CD14-positive monocyte (primary cell): ENCODE measurements around the gene CITED1. TPM values are rescaled to one million over a fixed set of nuclear protein-coding genes. Genes with fewer than 3 reads are reported as not detected.

ENCODE experiments used
- DNase-seq, 3 donors: peaks; one replicate each; pipeline ENCODE4 v3.0.0-alpha.2; 2011 to 2022
- H2AFZ ChIP-seq: 2 replicates; pipeline ENCODE4 v1.6.0; 2012; ENCODE audit warnings: mild to moderate bottlenecking, low read depth, low read length, inconsistent platforms; ENCODE audit not compliant: insufficient read depth, poor library complexity, severe bottlenecking
- H3K27ac ChIP-seq, 2 donors: 1 replicate in 1 of 2; 2 replicates in 1 of 2; pipeline ENCODE4 v1.5.1; 2012 to 2013; ENCODE audit warnings: low read length in 2 of 2, control low read depth in 1 of 2, inconsistent platforms in 1 of 2, low read depth in 1 of 2, mild to moderate bottlenecking in 1 of 2
- H3K27me3 ChIP-seq, 2 donors: one replicate each; pipeline versions ENCODE4 v1.6.0 to v1.6.1; 2011 to 2013; ENCODE audit warnings: low read length in 2 of 2; ENCODE audit not compliant: control insufficient read depth in 2 of 2, insufficient read depth in 2 of 2
- H3K36me3 ChIP-seq, 2 donors: replicated peaks in 1 of 2; 1 replicate in 1 of 2; 2 replicates in 1 of 2; pipeline versions ENCODE4 v1.5.1 to v1.6.1; 2012 to 2013; ENCODE audit warnings: low read length in 2 of 2, control low read depth in 1 of 2, inconsistent platforms in 1 of 2, mild to moderate bottlenecking in 1 of 2; ENCODE audit not compliant: insufficient read depth in 2 of 2, control insufficient read depth in 1 of 2
- H3K4me1 ChIP-seq, 2 donors: 1 replicate in 1 of 2; 2 replicates in 1 of 2; pipeline versions ENCODE4 v1.5.1 to v1.6.1; 2012 to 2013; ENCODE audit warnings: low read length in 2 of 2, control low read depth in 1 of 2, inconsistent platforms in 1 of 2, mild to moderate bottlenecking in 1 of 2, moderate library complexity in 1 of 2; ENCODE audit not compliant: insufficient read depth in 2 of 2, control insufficient read depth in 1 of 2
- H3K4me2 ChIP-seq: replicated peaks from 2 replicates; pipeline ENCODE3; 2012; ENCODE audit warnings: low read length, moderate library complexity, mild to moderate bottlenecking; ENCODE audit not compliant: poor library complexity, severe bottlenecking; ENCODE audit errors: extremely low read depth
- H3K4me3 ChIP-seq, 3 experiments: fragments of 200-600 bp in 1 of 3; sonication (generic) in 1 of 3; replicated peaks in 1 of 3; 1 replicate in 2 of 3; 2 replicates in 1 of 3; pipeline ENCODE4 v1.5.1; 2011 to 2013; ENCODE audit warnings: low read length in 3 of 3, mild to moderate bottlenecking in 3 of 3, control low read depth in 2 of 3, low read depth in 2 of 3, inconsistent platforms in 1 of 3, moderate library complexity in 1 of 3
- H3K79me2 ChIP-seq: 2 replicates; pipeline ENCODE4 v1.6.0; 2012; ENCODE audit warnings: mild to moderate bottlenecking, control low read depth, inconsistent platforms, low read length, moderate library complexity; ENCODE audit not compliant: insufficient read depth
- H3K9ac ChIP-seq: 2 replicates; pipeline ENCODE4 v1.6.0; 2017; ENCODE audit warnings: low read length, mild to moderate bottlenecking; ENCODE audit not compliant: insufficient read depth, poor library complexity, severe bottlenecking
- H3K9me3 ChIP-seq, 2 donors: replicated peaks in 1 of 2; 1 replicate in 1 of 2; 2 replicates in 1 of 2; pipeline versions ENCODE4 v1.5.1 to v1.6.1; 2012 to 2013; ENCODE audit warnings: low read length in 2 of 2, control low read depth in 1 of 2; ENCODE audit not compliant: control insufficient read depth in 1 of 2, insufficient read depth in 1 of 2
- H4K20me1 ChIP-seq: 2 replicates; pipeline ENCODE4 v1.6.0; 2012; ENCODE audit warnings: mild to moderate bottlenecking, low read length, control low read depth, moderate library complexity; ENCODE audit not compliant: insufficient read depth
- H3K27ac Mint-ChIP-seq, 7 donors: one replicate each; pipeline ENCODE4 v1.8.0; 2020; ENCODE audit warnings: mild to moderate bottlenecking in 7 of 7, mixed read lengths in 7 of 7, moderate library complexity in 6 of 7, inconsistent platforms in 2 of 7
- H3K27me3 Mint-ChIP-seq, 3 donors: one replicate each; pipeline ENCODE4 v1.8.0; 2021 to 2022; ENCODE audit warnings: low read depth in 3 of 3, mild to moderate bottlenecking in 3 of 3, mixed read lengths in 3 of 3, moderate library complexity in 3 of 3, inconsistent platforms in 1 of 3
- H3K36me3 Mint-ChIP-seq, 2 donors: one replicate each; pipeline ENCODE4 v1.8.0; 2020; ENCODE audit warnings: mixed read lengths in 2 of 2, inconsistent platforms in 1 of 2, mild to moderate bottlenecking in 1 of 2
- H3K4me1 Mint-ChIP-seq: one replicate; pipeline ENCODE4 v1.8.0; 2020; ENCODE audit warnings: mild to moderate bottlenecking, mixed read lengths
- H3K4me3 Mint-ChIP-seq, 2 donors: one replicate each; pipeline ENCODE4 v1.8.0; 2020; ENCODE audit warnings: mild to moderate bottlenecking in 2 of 2, mixed read lengths in 2 of 2, moderate library complexity in 1 of 2
- H3K9me3 Mint-ChIP-seq, 7 donors: one replicate each; pipeline ENCODE4 v1.8.0; 2020 to 2022; ENCODE audit warnings: mixed read lengths in 7 of 7, mild to moderate bottlenecking in 6 of 7, moderate library complexity in 6 of 7, inconsistent platforms in 2 of 7
- CTCF ChIP-seq: fragments of 200-600 bp; IDR thresholded peaks from one replicate; pipeline ENCODE4 v1.8.0; 2022; ENCODE audit warnings: antibody characterized with exemption, mild to moderate bottlenecking
- WGBS: methylation state at CpG from one replicate; pipeline ENCODE4 v1.1.5; 2013; ENCODE audit warnings: missing lambda C conversion rate; ENCODE audit not compliant: insufficient coverage; 5-methylcytosine and 5-hydroxymethylcytosine counted together
- intact Hi-C, 2 donors: fragments of 100-400 bp; cut with micrococcal nuclease; formaldehyde crosslinking; loops; one replicate each; pipeline versions ENCODE4 v1.15.0 to v1.15.1; 2023
- polyA plus RNA-seq, 3 donors: library from polyadenylated mRNA; depleted of rRNA in 1 of 3; unstranded in 2 of 3; stranded (reverse) in 1 of 3; fragments of 300-500 nt in 2 of 3; fragments of >200 nt in 1 of 3; fragmentation: Illumina TruSeq in 2 of 3; gene quantifications; 1 replicate in 2 of 3; 2 replicates in 1 of 3; pipeline ENCODE4 v1.2.3, GENCODE V29; 2012 to 2021

CITED1 gene
- polyA plus RNA-seq, 3 donors: 0.36 TPM; not detected in 2

GRCh38 chrX:72340626-72341025, 34.9 kb upstream of the CITED1 start:
- H3K4me3 Mint-ChIP-seq: no peak overlapping the region
- H3K4me1 Mint-ChIP-seq: no peaks in the 10 kb centered on the region
- Histone ChIP-seq H3K36me3 (peaks cover 2 to 8% of the 10 kb centered on the region in 2 donors), H4K20me1 (no peaks in the 10 kb centered on the region), H3K4me1 (no peaks in the 10 kb centered on the region), H3K9ac (no peak overlapping the region), H3K79me2 (no peaks in the 10 kb centered on the region), H3K9me3 (no peaks in the 10 kb centered on the region), H2AFZ (no peak overlapping the region), H3K27ac (no peak overlapping the region), H3K27me3 (no peaks in the 10 kb centered on the region), H3K4me2 (no peak overlapping the region), H3K4me3 (no peak overlapping the region)
- no peak overlapping the region for H3K27ac Mint-ChIP-seq
- H3K27me3 Mint-ChIP-seq: peaks cover 0 to 10% (median 0%) of the 10 kb centered on the region in 3 donors
- no peak for TF ChIP-seq CTCF
- no peak for DNase-seq
- H3K36me3 Mint-ChIP-seq: peaks cover 3 to 14% of the 10 kb centered on the region in 2 donors
- no CpG with 5 or more reads among the region's 2 CpGs for WGBS
- no peaks in the 10 kb centered on the region for H3K9me3 Mint-ChIP-seq
- intact Hi-C loops: no loop called here

- Mint-ChIP-seq H3K4me1 (no peaks in the 10 kb centered on the region), H3K36me3 (peaks cover 3 to 17% of the 10 kb centered on the region in 2 donors)
- H3K4me2 ChIP-seq: no peak overlapping the region
Observed at GRCh38 chrX:72340041-72340440, 34.3 kb upstream of the CITED1 start.

More at GRCh38 chrX:72340041-72340440, 34.3 kb upstream of the CITED1 start:
- WGBS: no CpG with 5 or more reads among the region's 7 CpGs
- peak overlapping the region in 1 of 7 donors; percentile 9 for H3K27ac Mint-ChIP-seq
- no peaks in the 10 kb centered on the region for H3K79me2 ChIP-seq
- H2AFZ ChIP-seq: no peak overlapping the region
- H3K27me3 Mint-ChIP-seq: peaks cover 0 to 10% (median 0%) of the 10 kb centered on the region in 3 donors
- no peaks in the 10 kb centered on the region for H4K20me1 ChIP-seq
- intact Hi-C loops: no loop called here
- TF ChIP-seq CTCF: no peak
- H3K9ac ChIP-seq: no peak overlapping the region
- no peak overlapping the region for H3K4me3 ChIP-seq
- H3K4me1 ChIP-seq: no peaks in the 10 kb centered on the region
- no peaks in the 10 kb centered on the region for H3K9me3 ChIP-seq
- H3K27ac ChIP-seq: no peak overlapping the region
- H3K9me3 Mint-ChIP-seq: no peaks in the 10 kb centered on the region
- H3K4me3 Mint-ChIP-seq: no peak overlapping the region
- no peak for DNase-seq
- peaks cover 0 to 8% of the 10 kb centered on the region in 2 donors for H3K36me3 ChIP-seq
- H3K27me3 ChIP-seq: no peaks in the 10 kb centered on the region
